ENCODE data around the gene DIP2C.
"Not testable (repeated sequence)": the region's sequence is repeated elsewhere in the genome, so short reads cannot be mapped to it uniquely, and the experiment has no call there.

Gene DIP2C

DNA sequence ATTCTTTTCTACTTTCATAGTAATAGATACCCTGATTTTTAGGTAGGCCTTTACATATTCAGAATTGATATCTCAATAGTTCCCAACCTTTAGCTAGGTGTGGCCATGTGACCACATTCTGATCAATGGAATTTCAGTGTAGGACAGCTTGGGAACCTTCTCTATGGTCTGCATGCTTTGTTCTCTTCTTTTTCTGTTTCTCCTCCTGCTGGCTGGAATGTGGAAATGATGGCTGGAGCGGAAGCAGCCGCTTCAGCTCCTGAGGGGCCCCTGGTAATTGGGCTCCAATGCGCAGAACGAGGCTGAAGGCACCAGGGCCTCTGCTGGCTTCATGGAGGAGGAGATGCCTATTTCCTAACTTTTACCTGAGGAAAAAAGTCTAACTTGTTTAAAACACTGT lies 401.7 kb downstream of the DIP2C start:
- DNase-seq: no peak

DNA sequence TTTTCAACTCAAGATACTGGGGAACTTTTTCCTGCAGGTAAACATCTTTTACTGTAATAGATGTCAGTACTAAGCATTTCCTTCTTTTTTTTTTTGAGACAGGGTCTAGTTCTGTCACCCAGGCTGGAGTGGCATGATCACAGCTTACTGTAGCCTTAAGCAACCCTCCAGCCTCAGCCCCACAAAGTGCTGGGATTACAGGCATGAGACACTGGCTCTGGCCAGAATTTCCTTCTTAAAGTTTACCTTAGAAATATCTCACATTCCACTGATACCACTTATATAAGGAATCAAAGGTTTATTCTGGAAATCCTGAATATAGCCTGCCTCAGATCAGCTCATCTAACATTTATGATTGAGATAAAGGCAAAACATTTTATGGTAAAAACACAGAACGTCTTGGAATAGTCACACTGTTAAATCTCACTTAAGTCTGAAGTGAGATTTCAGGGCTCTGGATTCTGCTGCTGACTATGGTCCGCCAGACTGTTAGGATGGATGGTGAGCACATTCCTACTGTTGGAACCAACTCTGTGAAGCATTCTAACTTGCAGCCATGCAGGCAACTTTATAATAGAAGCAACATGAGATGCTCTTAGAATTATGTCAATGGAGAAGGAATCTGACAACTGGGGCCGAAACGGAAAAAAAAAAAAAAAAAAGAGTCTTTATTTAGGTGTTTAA lies 402.3 kb downstream of the DIP2C start:
- no peak for DNase-seq

DNA sequence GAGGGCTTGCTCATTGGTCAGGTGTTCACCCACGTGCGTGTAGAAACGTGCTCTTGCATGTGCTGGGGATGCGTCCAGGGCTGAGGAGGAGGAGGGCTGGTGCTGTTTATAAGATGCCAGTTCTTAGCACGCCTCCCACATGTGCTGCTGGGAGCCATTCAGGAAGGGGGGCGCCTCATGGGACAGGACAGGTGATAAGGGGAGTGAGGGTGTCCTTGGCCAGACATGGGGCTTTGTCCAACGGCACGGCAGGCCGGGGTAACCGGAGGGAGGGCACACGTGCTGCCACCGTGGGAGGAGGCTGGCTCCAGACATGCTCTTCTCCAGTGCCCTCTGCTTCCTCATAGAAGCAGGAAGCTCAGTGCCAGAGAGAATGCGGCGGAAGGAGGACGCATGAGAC lies 404.3 kb downstream of the DIP2C start:
- DNase-seq: no peak

DNA sequence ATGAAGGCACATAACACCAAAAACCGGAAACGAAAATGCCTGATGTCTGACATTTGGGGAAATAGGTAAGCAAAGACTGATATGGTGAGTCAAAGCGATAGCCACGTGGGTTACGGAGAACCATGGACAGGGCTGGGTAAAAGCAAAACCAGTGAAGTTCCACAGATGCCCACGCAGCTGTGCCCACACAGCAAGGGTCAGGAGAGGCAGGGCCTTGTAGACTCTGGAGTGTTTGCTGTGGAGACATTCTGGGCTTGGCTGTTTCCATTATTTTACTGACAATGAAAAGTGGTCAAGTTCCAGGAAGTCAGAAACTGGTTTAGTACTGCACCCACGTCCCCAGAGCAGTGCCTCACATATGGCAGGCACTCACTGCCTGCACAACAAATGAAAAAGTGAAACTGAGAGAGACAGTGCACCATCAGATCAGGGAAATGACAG lies 405.5 kb downstream of the DIP2C start:
- DNase-seq: no peak

DNA sequence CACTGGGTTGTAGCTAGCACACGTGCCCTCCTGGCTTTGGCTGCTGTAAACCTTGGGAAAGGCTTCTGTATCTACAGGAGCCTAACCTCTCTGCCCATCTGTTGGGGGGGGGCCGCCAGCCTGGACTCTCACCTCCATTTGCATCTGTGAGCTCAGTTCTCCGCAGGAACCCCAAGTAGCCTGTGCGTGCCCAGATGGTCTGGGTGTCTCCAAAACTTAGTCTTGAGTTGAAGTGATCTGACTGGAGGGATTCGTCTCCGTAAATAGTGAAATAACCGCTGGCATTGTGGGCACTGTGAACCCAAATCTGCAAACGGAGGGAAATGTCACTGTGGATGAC lies 406.4 kb downstream of the DIP2C start:
- DNase-seq: no peak

DNA sequence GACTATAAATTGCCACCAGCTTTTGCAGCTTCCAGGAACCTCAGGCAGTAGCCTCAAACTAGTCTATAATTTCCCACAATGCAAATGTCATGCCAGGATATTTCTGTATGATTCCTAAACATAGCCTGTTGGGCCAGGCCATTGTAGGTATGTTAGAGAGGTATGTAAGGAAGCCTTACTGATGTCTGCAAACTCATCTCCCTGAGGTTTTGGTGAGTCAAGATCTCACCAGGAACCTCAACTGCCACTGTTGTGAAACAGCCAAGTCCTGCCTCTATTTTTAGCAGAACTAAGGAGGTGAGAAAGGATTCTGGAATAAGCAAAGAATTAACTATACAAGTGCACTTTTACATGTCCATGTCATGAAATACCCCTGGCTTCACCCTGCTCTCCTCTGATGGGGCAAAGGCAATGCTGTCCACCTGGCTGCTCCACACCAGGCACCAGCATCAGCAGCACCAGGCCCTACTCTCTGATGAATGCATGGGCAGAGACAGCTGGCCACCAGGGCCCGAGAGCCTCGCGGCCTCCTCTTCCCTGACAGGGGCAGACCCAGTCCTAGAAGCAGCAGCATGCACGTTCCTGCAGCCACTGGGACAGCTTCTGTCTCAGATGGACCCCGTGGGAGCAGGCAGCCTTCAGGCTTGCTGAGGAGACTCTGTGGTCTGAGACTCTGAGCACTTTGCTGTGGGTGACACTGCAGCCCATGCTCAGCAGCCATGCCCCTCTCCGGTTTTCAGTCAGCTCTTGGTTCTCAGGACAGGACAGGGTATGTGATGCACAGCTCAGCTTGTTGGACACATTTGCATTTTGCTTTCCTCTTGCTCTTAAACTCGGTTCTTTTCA lies 407.0 kb downstream of the DIP2C start:
- no peak for DNase-seq

DNA sequence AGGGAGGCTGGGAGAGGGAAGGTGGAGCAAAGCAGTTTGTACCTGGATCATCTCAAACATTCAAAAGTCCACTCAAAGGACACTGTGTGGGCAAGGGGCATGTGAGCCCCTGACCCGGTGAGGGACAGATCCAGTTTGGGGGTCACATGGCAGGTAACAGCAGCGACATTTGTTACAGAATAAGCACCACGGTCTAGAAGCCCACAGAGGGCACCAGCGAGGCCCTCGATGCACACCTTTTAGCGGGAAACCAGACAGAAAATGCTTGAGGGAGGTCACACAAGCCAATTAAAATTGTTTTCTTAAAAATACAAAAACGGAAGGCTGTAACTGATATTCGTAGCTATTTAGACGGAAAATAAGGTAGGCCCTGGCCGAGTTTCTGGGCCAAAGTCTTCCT lies 409.8 kb downstream of the DIP2C start:
- no peak for DNase-seq

DNA sequence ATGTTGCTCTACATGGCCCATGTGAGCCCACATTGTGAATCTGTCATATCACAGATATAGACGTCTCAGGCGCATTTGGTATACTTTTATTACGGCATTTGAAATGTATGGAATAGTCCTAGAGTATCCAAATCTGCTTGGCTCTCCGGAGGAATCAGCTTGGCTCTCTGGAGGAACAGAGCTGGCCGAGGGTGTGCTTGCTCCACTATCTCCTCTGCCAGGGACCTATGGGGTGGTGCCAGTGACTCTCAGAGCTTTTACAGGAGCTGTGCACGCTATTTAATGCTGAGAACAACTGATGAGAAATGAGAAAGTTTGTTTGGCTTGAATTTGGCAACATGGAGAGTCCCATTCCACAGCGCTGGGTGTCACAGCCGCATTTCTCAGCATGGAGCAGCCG lies 410.2 kb downstream of the DIP2C start:
- no peak for DNase-seq

DNA sequence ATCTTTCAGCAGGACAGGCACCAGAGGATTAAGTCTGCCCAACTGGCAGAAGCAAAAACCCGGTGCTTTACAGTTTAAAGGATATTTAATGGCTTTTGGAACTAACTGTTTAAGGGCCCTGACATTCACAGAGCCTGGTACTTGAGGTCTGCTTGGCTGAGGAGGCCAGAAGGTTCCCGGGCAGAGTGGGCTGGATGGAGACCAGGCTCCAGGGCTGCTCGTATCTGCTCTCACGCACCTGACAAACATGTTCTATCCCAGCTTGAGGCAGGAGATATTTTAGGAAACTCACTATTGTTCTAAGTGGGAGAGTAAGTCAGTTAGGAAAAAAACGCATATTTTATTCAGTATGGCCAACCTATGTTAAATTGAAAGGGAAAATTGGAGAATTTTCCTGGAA lies 410.8 kb downstream of the DIP2C start:
- no peak for DNase-seq

DNA sequence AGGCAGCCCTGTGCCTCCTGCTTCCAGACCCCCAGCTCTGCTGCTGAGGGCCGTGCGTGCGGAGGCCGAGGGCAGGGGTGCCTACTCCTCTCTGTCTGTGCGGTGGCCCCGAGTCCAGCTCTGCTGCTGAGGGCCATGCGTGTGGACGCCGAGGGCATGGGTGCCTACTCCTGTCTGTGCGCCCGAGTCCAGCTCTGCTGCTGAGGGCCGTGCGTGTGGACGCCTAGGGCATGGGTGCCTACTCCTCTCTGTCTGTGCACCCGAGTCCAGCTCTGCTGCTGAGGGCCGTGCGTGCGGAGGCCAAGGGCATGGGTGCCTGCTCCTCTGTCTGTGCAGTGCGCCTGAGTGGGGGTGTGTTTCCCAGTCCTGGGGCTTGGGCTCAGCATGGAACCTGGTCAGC lies 411.5 kb downstream of the DIP2C start:
- DNase-seq: no peak

DNA sequence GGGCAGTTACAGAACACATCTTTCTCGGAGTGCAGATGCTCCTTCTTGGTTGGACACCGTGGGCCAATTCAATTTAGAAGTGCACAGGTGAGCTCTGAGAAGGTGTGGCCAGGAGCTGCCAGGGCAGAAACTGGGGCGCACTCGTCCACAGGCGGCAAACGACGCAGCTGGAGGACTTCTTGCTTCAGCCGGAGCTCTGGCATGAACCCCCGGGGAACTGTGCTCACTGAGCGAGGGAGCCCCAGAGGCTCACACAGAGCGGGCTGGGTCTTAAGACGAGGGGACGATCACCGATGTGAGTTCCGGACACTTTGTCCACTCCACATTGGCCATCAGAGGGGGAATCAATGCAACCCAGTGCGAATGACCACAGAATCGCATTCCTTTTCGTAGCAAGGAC lies 413.8 kb downstream of the DIP2C start:
- DNase-seq: no peak

DNA sequence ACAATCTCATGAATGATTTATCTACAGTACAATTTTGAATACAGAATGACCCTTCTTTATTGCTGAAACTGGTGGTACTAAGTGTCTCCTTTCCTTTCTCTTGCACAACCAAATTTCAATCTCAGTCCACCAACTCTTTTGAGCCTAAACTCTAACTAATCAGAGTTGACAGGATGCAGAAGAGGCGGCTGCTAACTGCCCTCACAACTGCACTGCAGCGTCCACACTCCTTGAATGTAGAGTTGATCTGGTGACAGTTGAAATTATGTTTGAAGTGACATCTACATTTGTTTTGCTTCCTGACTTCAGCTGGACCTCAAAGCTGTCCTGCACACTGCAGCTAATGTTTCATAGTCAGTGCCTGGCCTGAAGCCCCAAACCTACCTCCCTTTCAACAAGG lies 414.6 kb downstream of the DIP2C start:
- no peak for DNase-seq

DNA sequence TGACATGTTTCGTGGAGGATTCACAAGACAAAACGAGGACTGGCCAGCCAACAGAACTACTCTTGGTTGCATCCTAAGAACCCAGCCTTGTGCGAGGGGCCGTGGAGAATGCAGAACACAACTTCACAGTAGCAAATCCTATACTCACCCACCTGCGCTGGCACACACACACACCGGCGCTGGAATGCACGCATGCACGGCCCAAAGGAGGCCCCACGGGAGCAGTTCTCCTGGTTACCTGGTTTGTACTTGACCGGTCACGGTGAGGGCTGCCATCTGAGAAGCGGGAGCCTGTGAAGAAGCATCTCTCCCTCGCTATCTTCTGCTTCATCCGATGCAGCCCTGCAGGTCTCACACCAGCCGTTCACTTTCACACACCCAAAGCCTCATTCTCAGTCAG lies 416.4 kb downstream of the DIP2C start:
- DNase-seq: no peak

DNA sequence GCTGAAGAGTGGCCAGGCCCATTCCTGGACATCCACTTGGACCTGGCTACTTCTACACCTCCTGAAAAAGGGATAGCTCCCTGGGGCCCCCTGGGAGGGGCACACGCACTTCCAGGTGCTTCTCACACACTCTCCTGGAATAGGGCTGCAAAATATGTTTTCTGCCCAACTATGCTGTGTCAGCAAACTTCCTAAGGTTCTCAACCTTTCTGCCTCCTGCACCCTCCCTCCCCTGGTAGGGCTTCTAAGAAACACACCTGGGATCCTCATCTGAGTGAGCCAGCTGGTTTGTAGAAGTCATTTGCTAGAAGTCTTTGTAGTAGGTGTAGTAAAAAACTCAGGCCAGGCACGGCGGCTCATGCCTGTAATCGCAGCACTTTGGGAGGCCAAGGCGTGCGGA lies 417.7 kb downstream of the DIP2C start:
- no peak for DNase-seq

DNA sequence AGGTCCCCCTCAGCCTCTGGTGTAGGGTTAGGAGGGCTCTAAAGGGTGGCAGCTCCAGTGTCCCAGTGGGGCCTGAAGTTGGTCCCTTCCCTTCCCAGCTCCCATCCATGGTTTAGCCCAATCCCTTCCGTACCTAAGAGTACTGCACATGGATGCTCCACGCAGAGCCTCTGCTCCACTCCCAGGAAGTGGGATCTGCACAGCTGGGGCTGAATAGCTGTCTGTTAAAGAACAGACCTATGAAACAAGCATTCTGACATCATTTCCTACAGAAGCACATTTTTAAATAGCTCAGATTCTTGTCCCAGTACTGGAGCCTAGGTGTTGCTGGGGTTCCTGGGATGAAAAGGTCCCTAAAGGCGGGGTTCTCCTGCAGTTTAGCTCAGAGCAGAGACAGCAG lies 418.3 kb downstream of the DIP2C start:
- DNase-seq: no peak

DNA sequence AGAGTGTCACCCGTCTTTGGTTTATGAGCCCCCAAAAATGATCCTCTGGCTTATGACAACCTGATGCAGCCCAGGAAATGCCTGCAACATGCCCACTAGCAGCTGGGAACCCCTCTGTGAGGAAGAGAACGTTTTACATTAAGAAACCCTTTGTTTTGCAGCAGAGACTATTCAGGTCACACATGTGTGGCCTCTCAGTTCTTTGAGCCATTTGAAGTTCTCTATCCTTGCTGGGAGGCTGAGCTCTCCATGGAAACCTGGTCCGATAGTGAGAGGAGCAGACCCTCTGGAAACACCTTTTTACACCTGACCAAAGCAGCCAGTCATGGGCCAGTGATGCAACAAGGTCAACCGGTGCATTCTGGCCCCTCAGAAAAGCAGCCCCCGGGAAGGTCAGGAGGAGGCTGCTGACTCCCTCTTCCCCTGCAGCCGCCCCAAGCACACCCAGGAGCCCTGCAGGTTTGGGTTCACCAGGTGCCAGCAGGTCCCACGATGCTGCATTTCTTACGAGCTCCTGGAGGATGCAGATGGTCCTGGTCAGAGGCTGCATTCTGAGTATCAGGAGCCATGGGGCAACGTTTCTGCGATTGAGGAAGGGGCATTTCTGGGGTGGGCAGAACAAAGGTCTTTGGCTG lies 419.9 kb downstream of the DIP2C start:
- DNase-seq: no peak

DNA sequence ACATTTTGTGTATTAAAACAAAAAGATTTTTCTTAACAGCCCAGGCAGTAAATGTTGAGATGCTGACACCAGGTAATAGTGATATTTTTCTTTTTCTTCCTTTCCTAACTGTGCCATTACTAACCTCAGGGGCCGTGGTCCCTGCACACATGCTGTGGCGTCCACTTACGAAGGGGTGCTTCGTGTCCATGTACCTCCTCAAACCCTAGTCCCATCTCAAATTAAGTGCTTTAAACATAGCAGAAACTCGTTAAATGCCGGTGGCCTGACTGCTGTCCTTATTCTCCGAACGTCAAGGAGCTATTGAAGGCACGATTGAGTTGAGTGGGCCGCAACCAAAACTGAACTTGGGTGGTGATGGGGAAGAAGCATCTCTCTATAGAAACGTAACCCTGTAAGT lies 421.8 kb downstream of the DIP2C start:
- no peak for DNase-seq

DNA sequence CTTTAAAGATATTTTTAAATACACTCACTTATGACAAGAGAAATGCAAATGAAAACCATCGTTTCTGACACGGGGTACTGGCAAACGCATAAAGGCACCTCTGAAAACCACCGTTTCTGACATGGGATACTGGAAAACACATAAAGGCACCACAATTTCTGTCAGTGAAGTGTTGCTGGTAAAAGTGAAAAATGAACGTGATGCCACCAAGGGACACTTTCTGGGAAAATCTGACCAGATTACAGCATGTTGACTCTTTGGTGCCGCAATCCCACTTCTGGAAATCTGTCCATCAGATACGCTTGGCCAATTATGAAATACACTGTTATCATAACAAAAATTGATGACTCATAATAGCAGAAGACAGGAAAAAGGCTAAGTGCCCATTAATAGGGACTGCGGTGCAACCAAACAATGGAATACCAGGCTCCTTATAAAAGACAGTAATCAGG lies 422.5 kb downstream of the DIP2C start:
- no peak for DNase-seq

DNA sequence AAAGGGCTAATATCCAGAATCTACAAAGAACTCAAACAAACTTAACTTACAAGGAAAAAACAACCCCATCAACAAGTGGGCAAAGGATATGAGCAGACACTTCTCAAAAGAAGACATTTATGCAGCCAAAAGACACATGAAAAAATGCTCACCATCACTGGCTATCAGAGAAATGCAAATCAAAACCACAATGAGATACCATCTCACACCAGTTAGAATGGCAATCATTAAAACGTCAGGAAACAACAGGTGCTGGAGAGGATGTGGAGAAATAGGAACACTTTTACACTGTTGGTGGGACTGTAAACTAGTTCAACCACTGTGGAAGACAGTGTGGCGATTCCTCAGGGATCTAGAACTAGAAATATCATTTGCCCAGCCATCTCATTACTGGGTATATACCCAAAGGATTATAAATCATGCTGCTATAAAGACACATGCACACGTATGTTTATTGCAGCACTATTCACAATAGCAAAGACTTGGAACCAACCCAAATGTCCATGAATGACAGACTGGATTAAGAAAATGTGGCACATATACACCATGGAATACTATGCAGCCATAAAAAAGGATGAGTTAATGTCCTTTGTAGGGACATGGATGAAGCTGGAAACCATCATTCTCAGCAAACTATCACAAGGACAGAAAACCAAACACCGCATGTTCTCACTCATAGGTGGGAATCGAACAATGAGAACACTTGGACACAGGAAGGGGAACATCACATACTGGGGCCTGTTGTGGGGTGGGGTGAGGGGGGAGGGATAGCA lies 423.5 kb downstream of the DIP2C start:
- not testable (repeated sequence) for DNase-seq

DNA sequence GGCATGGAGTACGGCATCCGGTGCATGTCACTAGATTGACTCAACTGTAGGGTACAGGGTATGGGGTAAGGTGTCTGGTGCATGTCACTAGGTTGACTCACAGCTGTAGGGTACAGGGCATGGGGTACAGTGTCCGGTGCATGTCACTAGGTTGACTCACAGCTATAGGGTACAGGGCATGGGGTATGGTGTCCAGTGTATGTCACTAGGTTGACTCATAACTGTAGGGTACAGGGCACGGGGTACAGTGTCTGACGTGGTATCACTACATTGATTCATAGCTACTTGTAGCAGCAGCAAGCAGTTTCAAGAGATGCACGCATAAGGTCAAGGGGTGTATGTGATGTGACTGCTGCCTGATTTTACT lies 424.4 kb downstream of the DIP2C start:
- not testable (repeated sequence) for DNase-seq

DNA sequence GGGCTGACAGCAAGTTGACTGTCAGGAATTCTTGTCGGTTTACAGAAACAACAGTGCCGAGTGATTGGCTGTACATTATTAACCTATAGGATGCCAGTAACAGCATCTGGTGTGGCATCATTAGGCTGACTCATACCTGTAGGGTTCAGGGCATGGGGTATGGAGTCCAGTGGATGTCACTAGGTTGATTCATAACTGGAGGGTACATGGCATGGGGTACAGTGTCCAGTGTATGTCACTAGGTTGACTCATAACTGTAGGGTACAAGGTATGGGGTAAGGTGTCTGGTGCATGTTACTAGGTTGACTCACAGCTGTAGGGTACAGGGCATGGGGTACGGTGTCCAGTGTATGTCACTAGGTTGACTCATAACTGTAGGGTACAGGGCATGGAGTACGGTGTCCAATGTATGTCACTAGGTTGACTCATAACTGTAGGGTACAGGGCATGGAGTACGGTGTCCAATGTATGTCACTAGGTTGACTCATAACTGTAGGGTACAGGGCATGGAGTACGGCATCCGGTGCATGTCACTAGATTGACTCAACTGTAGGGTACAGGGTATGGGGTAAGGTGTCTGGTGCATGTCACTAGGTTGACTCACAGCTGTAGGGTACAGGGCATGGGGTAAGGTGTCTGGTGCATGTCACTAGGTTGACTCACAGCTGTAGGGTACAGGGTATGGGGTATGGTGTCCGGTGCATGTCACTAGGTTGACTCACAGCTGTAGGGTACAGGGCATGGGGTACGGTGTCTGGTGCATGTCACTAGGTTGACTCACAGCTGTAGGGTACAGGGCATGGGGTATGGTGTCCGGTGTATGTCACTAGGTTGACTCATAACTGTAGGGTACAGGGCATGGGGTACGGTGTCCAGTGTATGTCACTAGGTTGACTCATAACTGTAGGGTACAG lies 425.1 kb downstream of the DIP2C start:
- not testable (repeated sequence) for DNase-seq

DNA sequence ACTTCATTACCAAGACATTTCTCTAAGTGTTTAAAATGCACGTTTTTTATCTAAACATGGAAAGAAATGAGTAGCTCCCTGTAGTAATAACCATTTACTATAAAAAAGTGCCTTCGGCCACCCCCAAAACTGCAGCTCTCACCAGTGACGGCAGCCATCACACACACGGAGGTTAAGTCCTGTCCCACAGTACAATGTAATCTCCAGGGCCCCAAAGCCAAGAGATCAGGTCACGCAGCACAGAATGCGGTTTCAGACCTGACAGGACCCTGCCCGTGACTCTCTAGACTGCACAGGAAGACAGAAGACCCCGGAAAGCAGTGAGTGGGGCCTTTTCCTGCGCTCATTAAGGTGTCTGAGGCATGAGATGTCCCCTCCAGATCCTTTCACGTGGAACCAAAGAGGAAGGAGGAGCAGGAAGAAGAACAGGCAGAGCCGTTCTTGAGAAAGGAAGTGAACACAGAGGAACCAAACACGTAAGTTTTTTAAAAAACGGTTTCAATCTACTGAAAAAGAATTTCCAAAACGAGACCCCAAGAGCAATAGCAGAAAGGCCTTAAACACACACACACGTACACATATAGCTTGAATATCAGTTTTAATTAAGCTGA lies 428.5 kb downstream of the DIP2C start:
- no peak for DNase-seq

Measured in DMS 273 treated with DMSO at 0.1 percent for 48 hours (cell line).